ENCODE results near the gene PDRG1. TPM values are rescaled to one million over a fixed set of nuclear protein-coding genes. Genes with fewer than 3 reads are reported as not detected.

Gene PDRG1
- total and polyA plus RNA-seq, 7 donors: 7.8 to 37.5 (median 12.9) TPM

DNA sequence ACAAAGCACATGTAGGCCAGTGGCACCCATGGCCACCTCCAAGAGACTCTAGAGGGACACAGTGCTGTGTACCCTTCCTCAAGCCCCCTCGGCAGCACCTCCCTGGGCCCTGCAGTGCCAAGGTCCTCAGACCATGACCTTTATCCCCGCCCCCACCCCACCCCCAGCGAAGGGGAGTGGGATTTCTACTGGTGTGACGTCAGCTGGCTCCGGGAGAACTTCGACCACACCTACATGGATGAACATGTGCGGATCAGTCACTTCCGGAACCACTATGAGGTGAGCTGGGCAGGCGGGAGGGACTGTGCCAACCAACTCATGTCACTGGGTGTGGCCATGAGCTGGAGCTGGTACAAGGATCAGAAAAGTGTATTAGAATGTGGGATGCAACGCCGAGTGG lies 43.4 kb downstream of the PDRG1 start:
- no peaks in the 10 kb centered on the region for H3K9me3 ChIP-seq
- TF ChIP-seq, protein P1, sequence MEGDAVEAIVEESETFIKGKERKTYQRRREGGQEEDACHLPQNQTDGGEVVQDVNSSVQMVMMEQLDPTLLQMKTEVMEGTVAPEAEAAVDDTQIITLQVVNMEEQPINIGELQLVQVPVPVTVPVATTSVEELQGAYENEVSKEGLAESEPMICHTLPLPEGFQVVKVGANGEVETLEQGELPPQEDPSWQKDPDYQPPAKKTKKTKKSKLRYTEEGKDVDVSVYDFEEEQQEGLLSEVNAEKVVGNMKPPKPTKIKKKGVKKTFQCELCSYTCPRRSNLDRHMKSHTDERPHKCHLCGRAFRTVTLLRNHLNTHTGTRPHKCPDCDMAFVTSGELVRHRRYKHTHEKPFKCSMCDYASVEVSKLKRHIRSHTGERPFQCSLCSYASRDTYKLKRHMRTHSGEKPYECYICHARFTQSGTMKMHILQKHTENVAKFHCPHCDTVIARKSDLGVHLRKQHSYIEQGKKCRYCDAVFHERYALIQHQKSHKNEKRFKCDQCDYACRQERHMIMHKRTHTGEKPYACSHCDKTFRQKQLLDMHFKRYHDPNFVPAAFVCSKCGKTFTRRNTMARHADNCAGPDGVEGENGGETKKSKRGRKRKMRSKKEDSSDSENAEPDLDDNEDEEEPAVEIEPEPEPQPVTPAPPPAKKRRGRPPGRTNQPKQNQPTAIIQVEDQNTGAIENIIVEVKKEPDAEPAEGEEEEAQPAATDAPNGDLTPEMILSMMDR (IDR thresholded peaks at IDR 0.05): no peak
- no peak overlapping the region for H3K4me3 ChIP-seq
- no peaks in the 10 kb centered on the region for H3K4me1 ChIP-seq
- intact Hi-C loops (cut with DNase I): no loop called here
- WGBS, 3 donors: 75 to 83% (median 80%) methylated on average over 11 of the region's 11 CpGs
- no peaks in the 10 kb centered on the region for H3K27me3 ChIP-seq (ENCODE audit: insufficient read depth in 3 of 3, low read length in 2 of 3)
- no peak overlapping the region for H3K27ac ChIP-seq
- no peaks in the 10 kb centered on the region for H3K36me3 ChIP-seq (ENCODE audit: insufficient read depth in 1 of 2, low read depth in 1 of 2)
- ATAC-seq: no peak
- DNase-seq: no peak

DNA sequence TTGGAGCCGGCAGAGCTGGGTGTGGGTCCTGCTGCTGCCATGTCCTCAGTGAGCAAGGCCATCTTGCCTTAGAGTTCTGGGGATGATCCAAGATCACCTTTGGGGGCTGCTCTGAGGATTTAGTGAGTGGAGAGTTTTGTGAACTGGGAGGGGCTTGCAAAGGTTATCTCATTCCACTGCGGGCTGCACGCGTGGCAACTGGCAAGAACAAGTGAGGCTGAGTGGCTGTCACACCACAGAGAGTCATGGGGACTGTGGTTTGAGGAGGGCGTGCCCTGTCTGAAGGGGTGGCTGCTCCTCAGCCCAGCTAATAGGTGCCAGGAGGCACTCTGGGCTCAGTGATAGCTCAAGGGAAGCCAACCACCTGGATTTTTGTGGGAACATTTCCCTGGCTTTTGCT lies 43.8 kb downstream of the PDRG1 start:
- H3K4me3 ChIP-seq: no peak overlapping the region
- intact Hi-C loops (cut with DNase I): no loop called here
- no peak overlapping the region for H3K27ac ChIP-seq
- no peak for ATAC-seq
- TF ChIP-seq, protein P1 (IDR thresholded peaks at IDR 0.05): no peak
- H3K36me3 ChIP-seq (ENCODE audit: insufficient read depth in 1 of 2, low read depth in 1 of 2): no peaks in the 10 kb centered on the region
- no peaks in the 10 kb centered on the region for H3K4me1 ChIP-seq
- 67 to 73% (median 71%) methylated on average over 5 of the region's 5 CpGs for WGBS, 3 donors
- DNase-seq: no peak
- H3K27me3 ChIP-seq (ENCODE audit: insufficient read depth in 3 of 3, low read length in 2 of 3): no peaks in the 10 kb centered on the region
- no peaks in the 10 kb centered on the region for H3K9me3 ChIP-seq

GRCh38 chr20:31907046-31907445 lies 44.8 kb downstream of the PDRG1 start:
- H3K27ac ChIP-seq: no peak overlapping the region
- no peaks in the 10 kb centered on the region for H3K36me3 ChIP-seq (ENCODE audit: insufficient read depth in 1 of 2, low read depth in 1 of 2)
- DNase-seq: no peak
- H3K4me3 ChIP-seq: no peak overlapping the region
- H3K27me3 ChIP-seq (ENCODE audit: insufficient read depth in 3 of 3, low read length in 2 of 3): no peaks in the 10 kb centered on the region
- TF ChIP-seq, protein P1 (IDR thresholded peaks at IDR 0.05): no peak
- no peaks in the 10 kb centered on the region for H3K4me1 ChIP-seq
- intact Hi-C loops (cut with DNase I): no loop called here
- ATAC-seq: no peak
- 91 to 96% (median 95%) methylated on average over 5 of the region's 5 CpGs for WGBS, 3 donors
- no peaks in the 10 kb centered on the region for H3K9me3 ChIP-seq

DNA sequence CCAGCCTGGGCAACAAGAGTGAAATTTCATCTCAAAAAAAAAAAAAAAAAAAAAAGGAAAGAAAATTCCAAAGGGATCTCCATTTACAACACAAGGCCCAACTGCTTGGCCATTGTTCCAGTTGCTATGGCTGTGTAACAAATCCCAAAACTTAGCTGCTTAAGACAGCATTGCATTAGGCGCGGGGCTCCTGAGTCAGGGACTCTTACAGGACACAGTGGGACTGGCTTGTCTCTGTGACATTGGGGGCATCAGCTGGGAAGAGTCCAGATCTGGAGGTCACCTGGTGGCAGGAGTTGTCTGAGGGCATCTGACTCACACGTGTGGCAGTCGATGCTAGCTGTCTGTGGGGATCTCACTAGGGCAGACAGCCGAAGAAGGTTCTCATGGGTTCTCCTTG lies 45.8 kb downstream of the PDRG1 start:
- no peaks in the 10 kb centered on the region for H3K27me3 ChIP-seq (ENCODE audit: insufficient read depth in 3 of 3, low read length in 2 of 3)
- no peak overlapping the region for H3K4me3 ChIP-seq
- H3K27ac ChIP-seq: no peak overlapping the region
- no peak for DNase-seq
- TF ChIP-seq, protein P1 (IDR thresholded peaks at IDR 0.05): no peak
- no peaks in the 10 kb centered on the region for H3K36me3 ChIP-seq (ENCODE audit: insufficient read depth in 1 of 2, low read depth in 1 of 2)
- WGBS, 3 donors: 55 to 71% (median 71%) methylated on average over 5 of the region's 5 CpGs
- H3K9me3 ChIP-seq: no peaks in the 10 kb centered on the region
- intact Hi-C loops (cut with DNase I): no loop called here
- H3K4me1 ChIP-seq: no peaks in the 10 kb centered on the region
- ATAC-seq: no peak

GRCh38 chr20:31903627-31904386 lies 48.0 kb downstream of the PDRG1 start:
- 53 to 74% (median 68%) methylated on average over 1 of the region's 1 CpG for WGBS, 3 donors
- Histone ChIP-seq H3K27ac (no peak overlapping the region), H3K36me3 (ENCODE audit: insufficient read depth in 1 of 2, low read depth in 1 of 2) (no peaks in the 10 kb centered on the region), H3K4me1 (no peaks in the 10 kb centered on the region), H3K4me3 (no peak overlapping the region), H3K27me3 (ENCODE audit: insufficient read depth in 3 of 3, low read length in 2 of 3) (no peaks in the 10 kb centered on the region), H3K9me3 (no peaks in the 10 kb centered on the region)
- ATAC-seq: no peak
- TF ChIP-seq, protein P1 (IDR thresholded peaks at IDR 0.05): no peak
- intact Hi-C loops (cut with DNase I): no loop called here
- no peak for DNase-seq

Measured in psoas muscle (tissue), 8 donors.